Lung (tissue), 12 donors: ENCODE data around the gene SELENOW. TPM values are rescaled to one million over a fixed set of nuclear protein-coding genes. Genes with fewer than 3 reads are reported as not detected.

ENCODE experiments used
- ATAC-seq: fragments of 200-7000 bp; cut with Tn5 transposase; one replicate; pipeline ENCODE4 v1.9.1; 2020; ENCODE audit warnings: moderate number of reproducible peaks; ENCODE audit not compliant: insufficient read depth, low FRiP score
- DNase-seq, 3 donors: peaks; one replicate each; pipeline ENCODE4 v3.0.0-alpha.2; 2013 to 2017
- H3K27ac ChIP-seq, 2 donors: one replicate each; pipeline ENCODE4 v1.5.1; 2013; ENCODE audit warnings: mild to moderate bottlenecking in 2 of 2, moderate library complexity in 2 of 2, control low read depth in 1 of 2, inconsistent platforms in 1 of 2, low read depth in 1 of 2, low read length in 1 of 2
- H3K27me3 ChIP-seq, 3 donors: one replicate each; pipeline ENCODE4 v1.5.1; 2013; ENCODE audit warnings: low read length in 2 of 3; ENCODE audit not compliant: control insufficient read depth in 3 of 3, insufficient read depth in 3 of 3
- H3K36me3 ChIP-seq, 4 donors: one replicate each; pipeline ENCODE4 v1.5.1; 2013; ENCODE audit warnings: low read length in 4 of 4, mild to moderate bottlenecking in 1 of 4, moderate library complexity in 1 of 4; ENCODE audit not compliant: control insufficient read depth in 4 of 4, insufficient read depth in 4 of 4
- H3K4me1 ChIP-seq, 5 donors: one replicate each; pipeline ENCODE4 v1.5.1; 2013; ENCODE audit warnings: low read length in 5 of 5, mild to moderate bottlenecking in 2 of 5, moderate library complexity in 1 of 5; ENCODE audit not compliant: control insufficient read depth in 5 of 5, insufficient read depth in 5 of 5
- H3K4me3 ChIP-seq: one replicate; pipeline ENCODE4 v1.5.1; 2013; ENCODE audit warnings: mild to moderate bottlenecking, control low read depth, moderate library complexity
- H3K9ac ChIP-seq, 2 donors: one replicate each; pipeline ENCODE4 v1.5.1; 2013; ENCODE audit warnings: low read length in 2 of 2, control low read depth in 1 of 2; ENCODE audit not compliant: insufficient read depth in 1 of 2
- H3K9me3 ChIP-seq, 4 donors: one replicate each; pipeline ENCODE4 v1.5.1; 2013; ENCODE audit warnings: low read length in 3 of 4, mild to moderate bottlenecking in 1 of 4, moderate library complexity in 1 of 4; ENCODE audit not compliant: control insufficient read depth in 4 of 4, insufficient read depth in 3 of 4
- CTCF ChIP-seq: IDR thresholded peaks from 2 replicates; pipeline ENCODE4 v1.5.1; 2012; ENCODE audit warnings: mild to moderate bottlenecking; ENCODE audit errors: control extremely low read depth, extremely low read depth
- WGBS, 2 donors: extraction: QIAGEN DNeasy Blood & Tissue Kit; methylation state at CpG; one replicate each; pipeline ENCODE4 v1.1.7; 2013; 5-methylcytosine and 5-hydroxymethylcytosine counted together
- polyA plus RNA-seq, 2 donors: library from polyadenylated mRNA; stranded (reverse); fragments of 200-250 nt; gene quantifications; one replicate each; pipeline ENCODE4 v1.2.1, GENCODE V29; 2013
- total RNA-seq, 2 donors: library from RNA; depleted of rRNA in 1 of 2; stranded (reverse); fragments of >200 nt in 1 of 2; gene quantifications; one replicate each; pipeline ENCODE4 v1.2.1, GENCODE V29; 2014 to 2021
- donor health status: control.
- donor health status: control.
- donor health status: Bipolar disorder and iron deficiency.
- donor health status: healthy.
- donor health status: DM: yes; HTN: yes; CAD: no.

SELENOW gene
- total and polyA plus RNA-seq, 4 donors = 104 to 532 (median 346) TPM

GRCh38 chr19:47765523-47766358 is 12.8 kb upstream of the SELENOW start:
- H3K36me3 ChIP-seq = no peaks in the 10 kb centered on the region
- TF ChIP-seq CTCF = peak; percentile 70
- H3K27me3 ChIP-seq = no peaks in the 10 kb centered on the region
- peak; percentile 60 to 78 (median 77) for DNase-seq
- 37 to 39% methylated on average over 18 to 19 of the region's 19 CpGs for WGBS, 2 donors
- H3K4me1 ChIP-seq = peaks cover 0 to 3% (median 0%) of the 10 kb centered on the region in 5 donors
- no peaks in the 10 kb centered on the region for H3K9me3 ChIP-seq
- H3K4me3 ChIP-seq = no peak overlapping the region
- no peak overlapping the region for H3K9ac ChIP-seq
- no peak overlapping the region for H3K27ac ChIP-seq
- ATAC-seq = no peak

- WGBS, 2 donors = 81 to 93% methylated on average over 7 of the region's 7 CpGs
- H3K9ac ChIP-seq = no peak overlapping the region
- TF ChIP-seq CTCF = no peak
- no peaks in the 10 kb centered on the region for H3K27me3 ChIP-seq
- no peaks in the 10 kb centered on the region for H3K36me3 ChIP-seq
- no peak overlapping the region for H3K27ac ChIP-seq
- H3K4me1 ChIP-seq = peaks cover 0 to 3% (median 0%) of the 10 kb centered on the region in 5 donors
- no peak overlapping the region for H3K4me3 ChIP-seq
- DNase-seq = no peak
- ATAC-seq = no peak
- H3K9me3 ChIP-seq = no peaks in the 10 kb centered on the region
These were observed 12.2 kb upstream of the SELENOW start for GRCh38 chr19:47766359-47766620.

GRCh38 chr19:47766670-47767069 is 11.8 kb upstream of the SELENOW start:
- TF ChIP-seq CTCF = no peak
- no peak overlapping the region for H3K27ac ChIP-seq
- H3K4me1 ChIP-seq = peaks cover 0 to 3% (median 0%) of the 10 kb centered on the region in 5 donors
- no peaks in the 10 kb centered on the region for H3K9me3 ChIP-seq
- no peaks in the 10 kb centered on the region for H3K36me3 ChIP-seq
- no peaks in the 10 kb centered on the region for H3K27me3 ChIP-seq
- 85 to 89% methylated on average over 7 of the region's 7 CpGs for WGBS, 2 donors
- no peak for ATAC-seq
- no peak overlapping the region for H3K4me3 ChIP-seq
- no peak for DNase-seq
- no peak overlapping the region for H3K9ac ChIP-seq
